HL-60 (cell line): ENCODE data around the gene LPO.
A peak's percentile ranks its signal among the peaks of the same experiment; 100 is the strongest.

Experiments
- DNase-seq, 2 experiments: peaks; one replicate each; pipeline ENCODE4 v3.0.0-alpha.2; 2010 to 2020; ENCODE audit warnings: low read depth in 1 of 2, low spot score in 1 of 2
- H3K27ac ChIP-seq: fragments of 250-450 bp; sonication (Bioruptor Pico); replicated peaks from 2 replicates; pipeline ENCODE4 v1.5.1; 2020; ENCODE audit warnings: mild to moderate bottlenecking, moderate library complexity
- H3K27me3 ChIP-seq: fragments of 250-450 bp; sonication (Bioruptor Pico); 2 replicates; pipeline ENCODE4 v1.5.1; 2021; ENCODE audit warnings: mild to moderate bottlenecking, moderate library complexity; ENCODE audit not compliant: insufficient read depth, poor library complexity, severe bottlenecking
- H3K4me3 ChIP-seq: replicated peaks from 2 replicates; pipeline ENCODE4 v1.5.1; 2011; ENCODE audit warnings: mild to moderate bottlenecking, control low read depth, low read length; ENCODE audit not compliant: insufficient read depth
- GABPA ChIP-seq: IDR thresholded peaks from 2 replicates; pipeline ENCODE4 v1.6.1; 2012; ENCODE audit warnings: low read depth
- POLR2AphosphoS5 ChIP-seq: IDR thresholded peaks from 2 replicates; pipeline ENCODE4 v1.6.1; 2012; ENCODE audit warnings: low read depth
- REST ChIP-seq: IDR thresholded peaks from 2 replicates; pipeline ENCODE4 v1.6.1; 2012; ENCODE audit warnings: low read depth; ENCODE audit not compliant: insufficient replicate concordance
- SPI1 ChIP-seq: IDR thresholded peaks from 2 replicates; pipeline ENCODE4 v1.6.1; 2012; ENCODE audit warnings: low read depth, mild to moderate bottlenecking, borderline replicate concordance
- TF ChIP-seq, protein P1 (sequence below): IDR thresholded peaks from one replicate; pipeline ENCODE4 v1.5.1; 2011; ENCODE audit warnings: low read length, control low read depth, inconsistent platforms; ENCODE audit not compliant: insufficient read depth

LPO gene

DNA sequence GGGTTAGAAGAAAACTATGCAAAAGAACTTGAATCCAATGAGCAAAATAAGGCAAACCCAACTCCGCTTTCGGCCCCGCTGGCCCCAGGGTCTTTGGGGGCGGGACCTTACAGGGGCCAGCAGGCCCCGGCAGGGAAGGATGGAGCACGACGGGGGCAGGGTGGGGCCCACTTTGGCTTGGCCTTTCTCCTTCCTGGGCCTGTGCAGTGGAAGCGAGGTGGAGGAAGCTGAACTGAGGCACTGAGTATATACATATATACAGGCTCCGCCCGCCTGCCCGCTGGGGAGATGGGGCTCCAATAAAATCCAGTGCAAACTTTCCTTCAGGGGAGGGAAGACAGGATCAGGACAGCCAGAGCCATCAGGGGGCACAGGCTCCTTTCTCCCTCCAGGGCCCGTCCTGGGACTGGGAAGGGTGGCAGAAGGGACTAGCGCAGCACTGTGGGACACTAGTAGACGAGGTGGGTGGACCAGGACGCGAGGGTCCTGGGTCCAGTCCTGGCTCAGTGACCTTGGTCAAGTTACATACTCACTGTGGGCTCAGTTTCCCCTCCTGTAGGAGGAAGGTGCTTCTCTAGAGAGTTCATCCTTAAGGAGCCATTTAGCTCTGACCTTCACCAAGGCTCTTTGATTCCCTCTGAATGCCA lies 63.2 kb downstream of the LPO start:
- H3K27ac ChIP-seq: peak overlapping the region; percentile 80
- H3K4me3 ChIP-seq: peak overlapping the region; percentile 32
- DNase-seq: peak in 1 of 2 experiments; percentile 52
- TF ChIP-seq POLR2AphosphoS5: peak; percentile 70; the same call in 1 of the 2 replicates
- no peak for TF ChIP-seq GABPA
- H3K27me3 ChIP-seq: no peaks in the 10 kb centered on the region

GRCh38 chr17:58302171-58302918 lies 64.0 kb downstream of the LPO start:
- peak overlapping the region; percentile 80 for H3K27ac ChIP-seq
- H3K4me3 ChIP-seq: peak overlapping the region; percentile 32
- DNase-seq: peak in 1 of 2 experiments; percentile 34
- no peaks in the 10 kb centered on the region for H3K27me3 ChIP-seq
- TF ChIP-seq POLR2AphosphoS5: peak; percentile 45; the same call in 1 of the 2 replicates
- TF ChIP-seq GABPA: no peak

GRCh38 chr17:58302919-58303585 lies 64.7 kb downstream of the LPO start:
- peak overlapping the region; percentile 32 for H3K4me3 ChIP-seq
- TF ChIP-seq, protein P1, sequence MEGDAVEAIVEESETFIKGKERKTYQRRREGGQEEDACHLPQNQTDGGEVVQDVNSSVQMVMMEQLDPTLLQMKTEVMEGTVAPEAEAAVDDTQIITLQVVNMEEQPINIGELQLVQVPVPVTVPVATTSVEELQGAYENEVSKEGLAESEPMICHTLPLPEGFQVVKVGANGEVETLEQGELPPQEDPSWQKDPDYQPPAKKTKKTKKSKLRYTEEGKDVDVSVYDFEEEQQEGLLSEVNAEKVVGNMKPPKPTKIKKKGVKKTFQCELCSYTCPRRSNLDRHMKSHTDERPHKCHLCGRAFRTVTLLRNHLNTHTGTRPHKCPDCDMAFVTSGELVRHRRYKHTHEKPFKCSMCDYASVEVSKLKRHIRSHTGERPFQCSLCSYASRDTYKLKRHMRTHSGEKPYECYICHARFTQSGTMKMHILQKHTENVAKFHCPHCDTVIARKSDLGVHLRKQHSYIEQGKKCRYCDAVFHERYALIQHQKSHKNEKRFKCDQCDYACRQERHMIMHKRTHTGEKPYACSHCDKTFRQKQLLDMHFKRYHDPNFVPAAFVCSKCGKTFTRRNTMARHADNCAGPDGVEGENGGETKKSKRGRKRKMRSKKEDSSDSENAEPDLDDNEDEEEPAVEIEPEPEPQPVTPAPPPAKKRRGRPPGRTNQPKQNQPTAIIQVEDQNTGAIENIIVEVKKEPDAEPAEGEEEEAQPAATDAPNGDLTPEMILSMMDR: no peak
- TF ChIP-seq SPI1 (no peak), REST (no peak), POLR2AphosphoS5 (peak; percentile 48)
- no peaks in the 10 kb centered on the region for H3K27me3 ChIP-seq
- peak overlapping the region; percentile 80 for H3K27ac ChIP-seq
- peak in 1 of 2 experiments; percentile 83 for DNase-seq

GRCh38 chr17:58303971-58304749 lies 65.8 kb downstream of the LPO start:
- Histone ChIP-seq H3K4me3 (no peak overlapping the region), H3K27ac (peak overlapping the region; percentile 80), H3K27me3 (no peaks in the 10 kb centered on the region)
- TF ChIP-seq REST (no peak), POLR2AphosphoS5 (peak; percentile 40), GABPA (no peak), SPI1 (no peak)
- TF ChIP-seq, protein P1: peak; percentile 97
- peak in 1 of 2 experiments; percentile 85 for DNase-seq
